GM12878 (cell line): ENCODE results near the gene DUSP16. TPM values are rescaled to one million over a fixed set of nuclear protein-coding genes. Genes with fewer than 3 reads are reported as not detected.

ENCODE experiments used
- ATAC-seq: fragments of 200-7000 bp; cut with Tn5 transposase; 3 replicates; pipeline ENCODE4 v1.9.1; 2020; ENCODE audit warnings: mild to moderate bottlenecking, moderate library complexity
- BruUV-seq: library from RNA; stranded (reverse); fragments of 400-500 nt; replicated peaks from 2 replicates; lab custom pipeline; 2021; lab: Mats Ljungman, UMichigan
- CTCF ChIA-PET: fragments of 300-600 bp; sonication (Branson Sonifier 250); formaldehyde crosslinking; extraction: SDS; loops from one replicate; lab custom pipeline; 2021; ENCODE audit warnings: inconsistent platforms; lab: Yijun Ruan, JAX
- POLR2A ChIA-PET: fragments of 350-600 bp; formaldehyde crosslinking; extraction: SDS; loops from one replicate; lab custom pipeline; 2021; ENCODE audit warnings: inconsistent platforms; lab: Charles Lee
- RAD21 ChIA-PET: fragments of 300-600 bp; sonication (Branson Sonifier 250); formaldehyde crosslinking; loops from one replicate; lab custom pipeline; 2023; ENCODE audit warnings: antibody characterized with exemption; ENCODE audit not compliant: unreplicated experiment; lab: Charles Lee
- SMC1A ChIA-PET: fragments of 300-600 bp; sonication (Branson Sonifier 250); formaldehyde crosslinking; loops from one replicate; lab custom pipeline; 2023; ENCODE audit not compliant: unreplicated experiment, uncharacterized antibody; lab: Charles Lee
- DNase-seq: peaks from one replicate; pipeline ENCODE4 v3.0.0-alpha.2; 2011; ENCODE audit warnings: low read depth, low spot score
- FAIRE-seq: peaks from 3 replicates; lab custom pipeline; 2011; peaks lifted over from hg19 to GRCh38; lab: Jason Lieb, UNC
- H2AFZ ChIP-seq: 2 replicates; pipeline ENCODE4 v1.6.0; 2011; ENCODE audit warnings: low read depth, low read length, control low read depth; ENCODE audit not compliant: control insufficient read depth
- H3K27ac ChIP-seq: 2 replicates; pipeline ENCODE4 v1.5.1; 2011; ENCODE audit warnings: control low read depth; ENCODE audit not compliant: control insufficient read depth, insufficient read depth
- H3K27me3 ChIP-seq, 2 experiments: replicated peaks in 1 of 2; 2 replicates each; pipeline versions ENCODE4 v1.6.0 to v1.6.1; 2011; ENCODE audit warnings: low read length in 1 of 2; ENCODE audit not compliant: control insufficient read depth in 2 of 2, insufficient read depth in 2 of 2
- H3K36me3 ChIP-seq, 2 experiments: 2 replicates each; pipeline ENCODE4 v1.5.1; 2011; ENCODE audit warnings: low read length in 1 of 2; ENCODE audit not compliant: control insufficient read depth in 2 of 2, insufficient read depth in 2 of 2
- H3K4me1 ChIP-seq: 2 replicates; pipeline ENCODE4 v1.6.1; 2011; ENCODE audit warnings: mild to moderate bottlenecking, low read length, moderate library complexity, mixed read lengths; ENCODE audit not compliant: control insufficient read depth, insufficient read depth
- H3K4me2 ChIP-seq: 2 replicates; pipeline ENCODE4 v1.6.0; 2011; ENCODE audit warnings: control low read depth; ENCODE audit not compliant: control insufficient read depth, insufficient read depth
- H3K4me3 ChIP-seq: fragments of 200-600 bp; sonication (generic); 2 replicates; pipeline ENCODE4 v1.5.1; 2016
- H3K79me2 ChIP-seq: 2 replicates; pipeline ENCODE4 v1.6.0; 2011; ENCODE audit warnings: low read length; ENCODE audit not compliant: control insufficient read depth, insufficient read depth
- H3K9ac ChIP-seq: 2 replicates; pipeline ENCODE4 v1.8.0; 2011; ENCODE audit warnings: low read length, control low read depth, mixed read lengths; ENCODE audit not compliant: control insufficient read depth, insufficient read depth
- H3K9me3 ChIP-seq: replicated peaks from 3 replicates; pipeline ENCODE4 v1.5.1; 2011; ENCODE audit warnings: mild to moderate bottlenecking, low read length; ENCODE audit not compliant: control insufficient read depth, insufficient read depth
- H4K20me1 ChIP-seq: 2 replicates; pipeline ENCODE4 v1.6.0; 2011; ENCODE audit not compliant: control insufficient read depth, insufficient read depth
- ATF7 ChIP-seq: fragments of 450-650 bp; IDR thresholded peaks from 2 replicates; pipeline ENCODE4 v1.6.1; 2016; ENCODE audit warnings: low read depth, mild to moderate bottlenecking
- HDGF ChIP-seq: fragments of 450-650 bp; IDR thresholded peaks from 2 replicates; pipeline ENCODE4 v1.6.1; 2016; ENCODE audit warnings: antibody characterized with exemption
- NR2F1 ChIP-seq: fragments of 450-650 bp; conservative IDR thresholded peaks from 2 replicates; pipeline ENCODE4 v1.6.1; 2017; ENCODE audit warnings: mild to moderate bottlenecking
- SPI1 ChIP-seq: IDR thresholded peaks from 2 replicates; pipeline ENCODE4 v1.6.1; 2011; ENCODE audit warnings: low read depth, mild to moderate bottlenecking, low read length, moderate library complexity, borderline replicate concordance; ENCODE audit not compliant: insufficient read depth
- TAF1 ChIP-seq: IDR thresholded peaks from 2 replicates; pipeline ENCODE4 v1.6.1; 2011; ENCODE audit warnings: mild to moderate bottlenecking, low read depth, low read length, borderline replicate concordance
- TBL1XR1 ChIP-seq: IDR thresholded peaks from 2 replicates; pipeline ENCODE4 v1.6.1; 2012; ENCODE audit warnings: low read depth, low read length, improper control_type of control experiment
- ZSCAN29 ChIP-seq: fragments of 450-650 bp; IDR thresholded peaks from 2 replicates; pipeline ENCODE4 v1.6.1; 2017; ENCODE audit warnings: mild to moderate bottlenecking, moderate library complexity
- WGBS: methylation state at CpG from one replicate; pipeline ENCODE4 v1.1.6; 2016; ENCODE audit warnings: low lambda C conversion rate; ENCODE audit not compliant: insufficient replicate concordance, insufficient coverage; ENCODE audit errors: missing lambda C conversion rate; 5-methylcytosine and 5-hydroxymethylcytosine counted together
- in situ Hi-C: fragments of 300-500 bp; cut with MboI; formaldehyde crosslinking; loops from 9 replicates; pipeline ENCODE4 v1.14.3; 2018; ENCODE audit warnings: mixed read lengths
- intact Hi-C: fragments of 100-400 bp; cut with micrococcal nuclease; formaldehyde crosslinking; loops from one replicate; pipeline ENCODE4 v1.14.2; 2022; ENCODE audit not compliant: unreplicated experiment
- polyA plus RNA-seq, 11 experiments: library from polyadenylated mRNA; depleted of rRNA in 4 of 11; unstranded in 6 of 11; stranded (reverse) in 5 of 11; fragments of >200 nt; fragmentation: Nextera tagmentation in 4 of 11; fragmentation: Illumina TruSeq in 1 of 11; extraction: Ambion mirVana in 4 of 11; extraction: Trizol in 1 of 11; gene quantifications; 1 replicate in 1 of 11; 2 replicates in 10 of 11; pipeline versions ENCODE4 v1.2.1 to v1.2.3, GENCODE V29; 2011 to 2016; ENCODE audit warnings: inconsistent platforms in 2 of 11, missing spikeins in 2 of 11, low read depth in 1 of 11
- total RNA-seq, 4 experiments: library from RNA; depleted of rRNA in 3 of 4; stranded (reverse); fragments of >200 nt in 3 of 4; fragmentation: Illumina TruSeq in 1 of 4; extraction: Trizol in 1 of 4; gene quantifications; 2 replicates each; pipeline versions ENCODE4 v1.2.1 to v1.2.3, GENCODE V29; 2013 to 2021
- TF ChIP-seq, protein P1 (sequence below): IDR thresholded peaks from 2 replicates; pipeline ENCODE4 v1.6.1; 2012; ENCODE audit warnings: low read depth, low read length, improper control_type of control experiment

DUSP16 gene
- total and polyA plus RNA-seq, 10 of the 15 experiments (the other 5 are each of a cell fraction or from before 2014, with no cell fraction given), result 3.9 to 75.3 (median 26.8) TPM

DNA sequence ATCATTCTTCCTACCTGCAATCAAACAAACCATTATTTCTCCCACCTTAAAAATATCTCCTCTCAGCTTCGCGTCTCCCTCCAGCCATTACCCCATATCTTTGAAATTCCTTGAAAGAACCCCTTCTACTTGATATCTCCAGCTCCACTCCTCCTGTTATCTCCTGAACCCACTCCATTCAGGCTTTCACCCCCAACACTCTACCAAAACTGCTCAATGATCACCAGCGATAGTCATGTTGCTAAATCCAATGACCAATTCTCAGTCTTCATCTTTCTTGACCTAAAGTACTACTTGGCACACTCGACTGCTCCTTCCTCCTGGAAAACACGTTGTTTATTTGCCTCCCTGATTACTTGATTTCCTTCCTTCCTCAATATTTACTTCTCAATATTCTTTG is 70.1 kb downstream of the DUSP16 start:
- Histone ChIP-seq H2AFZ (no peak overlapping the region), H3K4me1 (no peaks in the 10 kb centered on the region), H3K79me2 (peaks cover 2% of the 10 kb centered on the region), H4K20me1 (no peaks in the 10 kb centered on the region), H3K4me2 (no peak overlapping the region), H3K4me3 (no peak overlapping the region), H3K9me3 (no peaks in the 10 kb centered on the region), H3K27ac (no peak overlapping the region), H3K27me3 (no peaks in the 10 kb centered on the region), H3K36me3 (peaks cover 0 to 12% of the 10 kb centered on the region in 2 experiments; a peak in 3 of 4 replicates), H3K9ac (no peak overlapping the region)
- DNase-seq (no peak), ATAC-seq (no peak), FAIRE-seq (no peak)
- WGBS, result 80% methylated on average over 5 of the region's 5 CpGs
- RAD21 ChIA-PET, result interaction anchor here (1.9 kb wide), 1 partner anchor 8 kb away, joined by 6 read pairs; no protein-coding TSS in a partner anchor
- intact Hi-C loops, result no loop called here
- CTCF ChIA-PET, result interaction anchor here (10.6 kb wide), 1 partner anchor 12 kb away, joined by 72 read pairs; no protein-coding TSS in a partner anchor
- in situ Hi-C loops, result no loop called here
- no TSS peak for BruUV-seq
- POLR2A ChIA-PET, result interaction anchor here (1.6 kb wide), 1 partner anchor 11 kb away, joined by 6 read pairs; no protein-coding TSS in a partner anchor
- SMC1A ChIA-PET, result interaction anchor here (0.6 to 1.5 kb wide), 6 partner anchors 11 to 113 kb away, joined by 3 to 7 read pairs (median 4); no protein-coding TSS in a partner anchor
- TF ChIP-seq ZSCAN29 (no peak), NR2F1 (no peak), ATF7 (no peak)
- TF ChIP-seq, protein P1, sequence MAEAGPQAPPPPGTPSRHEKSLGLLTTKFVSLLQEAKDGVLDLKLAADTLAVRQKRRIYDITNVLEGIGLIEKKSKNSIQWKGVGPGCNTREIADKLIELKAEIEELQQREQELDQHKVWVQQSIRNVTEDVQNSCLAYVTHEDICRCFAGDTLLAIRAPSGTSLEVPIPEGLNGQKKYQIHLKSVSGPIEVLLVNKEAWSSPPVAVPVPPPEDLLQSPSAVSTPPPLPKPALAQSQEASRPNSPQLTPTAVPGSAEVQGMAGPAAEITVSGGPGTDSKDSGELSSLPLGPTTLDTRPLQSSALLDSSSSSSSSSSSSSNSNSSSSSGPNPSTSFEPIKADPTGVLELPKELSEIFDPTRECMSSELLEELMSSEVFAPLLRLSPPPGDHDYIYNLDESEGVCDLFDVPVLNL, result no peak

- Histone ChIP-seq H3K9me3 (no peaks in the 10 kb centered on the region), H3K27me3 (no peaks in the 10 kb centered on the region), H3K36me3 (peaks cover 0 to 12% of the 10 kb centered on the region in 2 experiments), H3K79me2 (peaks cover 2% of the 10 kb centered on the region), H3K4me3 (no peak overlapping the region), H2AFZ (no peak overlapping the region), H4K20me1 (no peaks in the 10 kb centered on the region), H3K4me1 (peaks cover 4% of the 10 kb centered on the region; the same call in 1 of the 2 replicates), H3K4me2 (no peak overlapping the region), H3K27ac (no peak overlapping the region), H3K9ac (no peak overlapping the region)
- no peak for TF ChIP-seq TAF1
- TF ChIP-seq HDGF, result 0 out of 2 replicates have a peak, but pooled peaks have one; percentile 64
- TF ChIP-seq SPI1, result no peak
- TF ChIP-seq TBL1XR1, result no peak
- ChIA-PET RAD21 (interaction anchor here (0.8 to 3.8 kb wide), 6 partner anchors 9 to 115 kb away, joined by 3 to 10 read pairs (median 4); no protein-coding TSS in a partner anchor), POLR2A (interaction anchor here (1.2 to 1.6 kb wide), 2 partner anchors 12 to 15 kb away, joined by 3 to 6 read pairs; no protein-coding TSS in a partner anchor), SMC1A (interaction anchor here (1.1 to 2.1 kb wide), 10 partner anchors 10 to 246 kb away, joined by 3 to 7 read pairs (median 4); no protein-coding TSS in a partner anchor), CTCF (interaction anchor here (1.4 to 10.6 kb wide), 2 partner anchors 13 to 115 kb away, joined by 3 to 72 read pairs; no protein-coding TSS in a partner anchor)
- intact Hi-C loops, result no loop called here
- no TSS peak for BruUV-seq
- no peak for FAIRE-seq
- no peak for ATAC-seq
- DNase-seq, result no peak
- in situ Hi-C loops, result no loop called here
These were observed 71.1 kb downstream of the DUSP16 start for GRCh38 chr12:12491606-12492005.
